ENCODE data around the gene LCN10.
"Not testable (repeated sequence)": the region's sequence is repeated elsewhere in the genome, so short reads cannot be mapped to it uniquely, and the experiment has no call there.

The LCN10 gene

GRCh38 chr9:136742591-136743391, at the start of gene LCN10:
LCN10 (minus strand) TSS chr9:136742940; CDS start chr9:136742903, 37 bp downstream.
- DNase-seq (ENCODE audit: low spot score), result no peak

- no peak for DNase-seq (ENCODE audit: low spot score)
Observed at GRCh38 chr9:136791516-136792276, 49.0 kb upstream of the LCN10 start.

GRCh38 chr9:136790640-136791515, 48.1 kb upstream of the LCN10 start, which contains the start of gene TMEM141:
TMEM141 (plus strand) TSS chr9:136791344; CDS start chr9:136791371, 27 bp downstream.
- DNase-seq (ENCODE audit: low spot score), result peak; percentile 100

- no peak for DNase-seq (ENCODE audit: low spot score)
Observed at GRCh38 chr9:136789523-136789937, 46.8 kb upstream of the LCN10 start.

- not testable (repeated sequence) for DNase-seq (ENCODE audit: low spot score)
Observed at GRCh38 chr9:136788644-136789522, 46.1 kb upstream of the LCN10 start.

- DNase-seq (ENCODE audit: low spot score), result peak; percentile 58
Observed at GRCh38 chr9:136787690-136788400, 45.1 kb upstream of the LCN10 start.

GRCh38 chr9:136786983-136787382, 44.2 kb upstream of the LCN10 start:
- DNase-seq (ENCODE audit: low spot score), result not testable (repeated sequence)

GRCh38 chr9:136786451-136786850, 43.7 kb upstream of the LCN10 start:
- no peak for DNase-seq (ENCODE audit: low spot score)

GRCh38 chr9:136785565-136786355, 43.0 kb upstream of the LCN10 start:
- not testable (repeated sequence) for DNase-seq (ENCODE audit: low spot score)

GRCh38 chr9:136784997-136785361, 42.2 kb upstream of the LCN10 start:
- DNase-seq (ENCODE audit: low spot score), result no peak

GRCh38 chr9:136784249-136784996, 41.7 kb upstream of the LCN10 start:
- peak; percentile 29 for DNase-seq (ENCODE audit: low spot score)

GRCh38 chr9:136782452-136782851, 39.7 kb upstream of the LCN10 start:
- no peak for DNase-seq (ENCODE audit: low spot score)

- no peak for DNase-seq (ENCODE audit: low spot score)
Observed at GRCh38 chr9:136779808-136780207, 37.1 kb upstream of the LCN10 start.

- no peak for DNase-seq (ENCODE audit: low spot score)
Observed at GRCh38 chr9:136777359-136777758, 34.6 kb upstream of the LCN10 start.

GRCh38 chr9:136776947-136777346, 34.2 kb upstream of the LCN10 start:
- DNase-seq (ENCODE audit: low spot score), result no peak

GRCh38 chr9:136775191-136775590, 32.5 kb upstream of the LCN10 start:
- no peak for DNase-seq (ENCODE audit: low spot score)

GRCh38 chr9:136774416-136775045, 31.8 kb upstream of the LCN10 start:
- no peak for DNase-seq (ENCODE audit: low spot score)

GRCh38 chr9:136773386-136774044, 30.8 kb upstream of the LCN10 start:
- DNase-seq (ENCODE audit: low spot score), result peak; percentile 19

Data from AG08395 (cell line).